Fibroblast of lung (primary cell): ENCODE measurements around the gene SOX30. TPM values are rescaled to one million over a fixed set of nuclear protein-coding genes. Genes with fewer than 3 reads are reported as not detected.
A peak's percentile ranks its signal among the peaks of the same experiment; 100 is the strongest.

ENCODE experiments used
- DNase-seq, 2 donors: peaks; one replicate each; pipeline versions ENCODE4 v3.0.0 to v3.0.0-alpha.2; 2010; ENCODE audit warnings: low read depth in 2 of 2
- H2AFZ ChIP-seq: 2 replicates; pipeline ENCODE4 v1.5.1; 2012; ENCODE audit warnings: low read length, control low read depth, inconsistent platforms
- H3K27ac ChIP-seq: 2 replicates; pipeline ENCODE4 v1.5.1; 2011; ENCODE audit warnings: low read length, control low read depth; ENCODE audit not compliant: insufficient read depth
- H3K27me3 ChIP-seq: 2 replicates; pipeline ENCODE4 v1.5.1; 2011; ENCODE audit warnings: mild to moderate bottlenecking, low read length; ENCODE audit not compliant: control insufficient read depth, insufficient read depth
- H3K36me3 ChIP-seq: 2 replicates; pipeline ENCODE4 v1.5.1; 2011; ENCODE audit warnings: low read length; ENCODE audit not compliant: control insufficient read depth, insufficient read depth
- H3K4me1 ChIP-seq: 2 replicates; pipeline ENCODE4 v1.5.1; 2011; ENCODE audit warnings: low read length; ENCODE audit not compliant: control insufficient read depth, insufficient read depth; ENCODE audit errors: extremely low read depth
- H3K4me2 ChIP-seq: 2 replicates; pipeline ENCODE4 v1.5.1; 2011; ENCODE audit warnings: low read length, control low read depth; ENCODE audit not compliant: insufficient read depth; ENCODE audit errors: extremely low read depth
- H3K4me3 ChIP-seq, 4 experiments: fragments of 200-600 bp in 1 of 4; sonication (generic) in 1 of 4; replicated peaks in 1 of 4; 2 replicates each; pipeline ENCODE4 v1.5.1; 2011 to 2016; ENCODE audit warnings: low read length in 4 of 4, low read depth in 3 of 4, mild to moderate bottlenecking in 3 of 4, control low read depth in 2 of 4, inconsistent platforms in 1 of 4, mixed read lengths in 1 of 4; ENCODE audit not compliant: insufficient read depth in 1 of 4; ENCODE audit errors: control extremely low read depth in 1 of 4
- H3K79me2 ChIP-seq: 2 replicates; pipeline ENCODE4 v1.5.1; 2012; ENCODE audit warnings: mild to moderate bottlenecking, low read length, inconsistent platforms; ENCODE audit not compliant: control insufficient read depth, insufficient read depth
- H3K9ac ChIP-seq: 2 replicates; pipeline ENCODE4 v1.5.1; 2011; ENCODE audit warnings: mild to moderate bottlenecking, low read length, control low read depth; ENCODE audit not compliant: insufficient read depth
- H3K9me3 ChIP-seq: 2 replicates; pipeline ENCODE4 v1.5.1; 2012; ENCODE audit warnings: low read depth, low read length; ENCODE audit not compliant: control insufficient read depth, insufficient read depth
- H4K20me1 ChIP-seq: 2 replicates; pipeline ENCODE4 v1.5.1; 2011; ENCODE audit warnings: low read length; ENCODE audit not compliant: control insufficient read depth, insufficient read depth; ENCODE audit errors: extremely low read depth
- EZH2 ChIP-seq: IDR thresholded peaks from 2 replicates; pipeline ENCODE4 v1.5.1; 2012; ENCODE audit warnings: low read length, control low read depth, mild to moderate bottlenecking; ENCODE audit errors: missing control alignments
- polyA plus RNA-seq, 2 donors: library from polyadenylated mRNA; depleted of rRNA in 1 of 2; stranded (reverse) in 1 of 2; unstranded in 1 of 2; fragments of >200 nt; gene quantifications; 2 replicates each; pipeline ENCODE4 v1.2.1, GENCODE V29; 2011 to 2012; ENCODE audit warnings: missing spikeins in 1 of 2
- total RNA-seq: library from RNA; depleted of rRNA; stranded (reverse); fragments of >200 nt; gene quantifications from 2 replicates; pipeline ENCODE4 v1.2.1, GENCODE V29; 2014
- TF ChIP-seq, protein P1 (sequence below), 2 donors: IDR thresholded peaks in 1 of 2; conservative IDR thresholded peaks in 1 of 2; 1 replicate in 1 of 2; 2 replicates in 1 of 2; pipeline ENCODE4 v1.5.1; 2011 to 2012; ENCODE audit warnings: low read length in 2 of 2, control low read depth in 1 of 2, inconsistent platforms in 1 of 2, low read depth in 1 of 2, mild to moderate bottlenecking in 1 of 2

SOX30 gene
- total and polyA plus RNA-seq, 2 donors (not counting 1 experiment from before 2014, with no cell fraction given): 0.02 TPM; not detected in 1

DNA sequence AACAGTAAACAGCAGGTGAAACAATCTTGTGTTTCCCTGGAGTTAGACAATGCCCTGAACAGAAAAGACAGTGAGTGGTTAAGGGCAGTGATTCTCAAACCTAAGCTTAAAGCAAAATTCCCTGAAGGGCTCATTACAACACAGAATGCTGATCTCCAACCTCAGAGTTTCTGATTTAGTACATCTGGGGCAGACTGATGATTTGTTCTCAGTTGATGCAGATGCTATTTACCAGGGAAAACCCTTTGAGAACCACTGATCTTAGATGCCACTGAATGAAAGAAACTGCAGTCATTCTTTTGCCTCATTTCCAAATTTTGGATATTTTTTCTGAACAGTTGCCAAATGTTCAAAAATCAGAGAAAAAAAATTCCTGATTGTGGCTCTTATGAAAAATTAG, 58.0 kb downstream of the SOX30 start:
- Histone ChIP-seq H3K4me2 (no peak overlapping the region), H2AFZ (no peak overlapping the region), H3K27me3 (no peaks in the 10 kb centered on the region), H3K4me1 (peaks cover 3% of the 10 kb centered on the region), H3K9me3 (no peaks in the 10 kb centered on the region), H3K36me3 (no peaks in the 10 kb centered on the region), H3K79me2 (no peaks in the 10 kb centered on the region), H3K9ac (no peak overlapping the region), H3K27ac (no peak overlapping the region), H3K4me3 (no peak overlapping the region), H4K20me1 (no peaks in the 10 kb centered on the region)
- TF ChIP-seq, protein P1, sequence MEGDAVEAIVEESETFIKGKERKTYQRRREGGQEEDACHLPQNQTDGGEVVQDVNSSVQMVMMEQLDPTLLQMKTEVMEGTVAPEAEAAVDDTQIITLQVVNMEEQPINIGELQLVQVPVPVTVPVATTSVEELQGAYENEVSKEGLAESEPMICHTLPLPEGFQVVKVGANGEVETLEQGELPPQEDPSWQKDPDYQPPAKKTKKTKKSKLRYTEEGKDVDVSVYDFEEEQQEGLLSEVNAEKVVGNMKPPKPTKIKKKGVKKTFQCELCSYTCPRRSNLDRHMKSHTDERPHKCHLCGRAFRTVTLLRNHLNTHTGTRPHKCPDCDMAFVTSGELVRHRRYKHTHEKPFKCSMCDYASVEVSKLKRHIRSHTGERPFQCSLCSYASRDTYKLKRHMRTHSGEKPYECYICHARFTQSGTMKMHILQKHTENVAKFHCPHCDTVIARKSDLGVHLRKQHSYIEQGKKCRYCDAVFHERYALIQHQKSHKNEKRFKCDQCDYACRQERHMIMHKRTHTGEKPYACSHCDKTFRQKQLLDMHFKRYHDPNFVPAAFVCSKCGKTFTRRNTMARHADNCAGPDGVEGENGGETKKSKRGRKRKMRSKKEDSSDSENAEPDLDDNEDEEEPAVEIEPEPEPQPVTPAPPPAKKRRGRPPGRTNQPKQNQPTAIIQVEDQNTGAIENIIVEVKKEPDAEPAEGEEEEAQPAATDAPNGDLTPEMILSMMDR (conservative IDR thresholded peaks at IDR 0.05 in 1 of 2, IDR thresholded peaks at IDR 0.05 in 1 of 2; ENCODE audit: low read depth in 1 of 2, low read length in 2 of 2): no peak
- no peak for TF ChIP-seq EZH2
- no peak for DNase-seq

DNA sequence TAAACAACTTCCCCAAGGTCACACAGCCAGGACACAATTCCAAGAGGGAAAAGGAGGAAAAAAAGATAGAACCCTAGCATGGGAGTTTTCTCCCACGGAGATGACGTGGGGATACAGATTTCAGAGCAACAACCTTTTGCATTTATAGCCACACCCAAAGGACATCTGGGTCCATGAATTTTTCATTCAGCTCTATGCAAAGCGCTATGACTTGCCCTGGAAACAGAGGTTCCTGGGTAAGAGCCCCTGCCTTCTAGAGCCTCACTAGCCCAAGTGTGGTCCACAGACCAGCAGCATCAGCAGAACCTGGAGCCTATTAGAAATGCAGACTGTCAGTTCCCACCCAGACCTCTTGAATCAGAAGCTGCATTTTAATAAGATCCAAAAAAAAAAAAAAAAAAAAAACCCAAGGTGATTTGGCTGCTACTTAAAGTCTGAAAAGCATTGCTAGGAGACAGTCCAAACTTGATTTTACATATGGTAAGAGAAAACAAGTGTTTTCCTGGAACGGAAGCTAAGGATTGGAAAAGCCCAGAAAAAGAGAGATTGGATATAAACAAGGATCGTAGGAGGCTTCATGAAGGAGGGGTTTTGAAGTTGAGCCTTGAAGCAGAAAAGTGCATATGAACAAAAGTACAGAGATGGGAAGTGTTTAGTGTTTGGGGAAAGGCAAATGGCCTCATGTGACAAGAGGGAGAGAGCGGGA, 59.0 kb downstream of the SOX30 start:
- Histone ChIP-seq H3K9ac (no peak overlapping the region), H3K79me2 (no peaks in the 10 kb centered on the region), H3K4me1 (peaks cover 3% of the 10 kb centered on the region), H3K36me3 (no peaks in the 10 kb centered on the region), H2AFZ (no peak overlapping the region), H3K4me2 (no peak overlapping the region), H3K9me3 (no peaks in the 10 kb centered on the region), H3K4me3 (no peak overlapping the region), H4K20me1 (no peaks in the 10 kb centered on the region), H3K27me3 (no peaks in the 10 kb centered on the region), H3K27ac (no peak overlapping the region)
- TF ChIP-seq, protein P1 (conservative IDR thresholded peaks at IDR 0.05 in 1 of 2, IDR thresholded peaks at IDR 0.05 in 1 of 2; ENCODE audit: low read depth in 1 of 2, low read length in 2 of 2): no peak
- no peak for TF ChIP-seq EZH2
- DNase-seq: no peak

DNA sequence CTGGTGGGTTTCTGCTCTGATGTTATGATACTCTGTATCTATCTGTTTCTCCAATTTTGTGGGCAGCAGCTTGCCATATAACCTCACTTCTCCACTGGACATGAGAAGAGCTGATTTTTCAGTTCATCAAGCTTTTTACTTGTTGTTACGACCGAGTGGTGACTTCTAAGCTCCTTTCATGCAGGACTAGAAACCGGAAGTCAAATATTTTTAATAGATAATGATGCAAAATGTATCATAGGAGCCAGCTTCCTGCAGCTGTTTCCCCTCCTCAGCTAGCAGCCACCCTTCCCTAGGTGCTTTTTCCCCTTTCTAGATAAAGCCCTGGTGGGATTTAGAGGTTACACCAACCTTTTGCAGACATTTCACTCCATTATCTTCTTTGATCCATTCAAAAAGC, 59.6 kb downstream of the SOX30 start:
- Histone ChIP-seq H2AFZ (peak overlapping the region; percentile 39), H3K4me2 (no peak overlapping the region), H4K20me1 (no peaks in the 10 kb centered on the region), H3K27me3 (no peaks in the 10 kb centered on the region), H3K9ac (no peak overlapping the region), H3K4me1 (peaks cover 3% of the 10 kb centered on the region), H3K9me3 (no peaks in the 10 kb centered on the region), H3K4me3 (no peak overlapping the region), H3K27ac (no peak overlapping the region), H3K79me2 (no peaks in the 10 kb centered on the region), H3K36me3 (no peaks in the 10 kb centered on the region)
- DNase-seq: no peak
- no peak for TF ChIP-seq EZH2
- TF ChIP-seq, protein P1 (conservative IDR thresholded peaks at IDR 0.05 in 1 of 2, IDR thresholded peaks at IDR 0.05 in 1 of 2; ENCODE audit: low read depth in 1 of 2, low read length in 2 of 2): no peak
